ENCODE data around the gene COP1.

GRCh38 chr1:175978926-175979325, 228.2 kb downstream of the COP1 start:
- TF ChIP-seq SIN3A (IDR thresholded peaks at IDR 0.05; ENCODE audit: low read depth, low read length): no peak
- TF ChIP-seq ZBTB4 (CRISPR knock-in tag; IDR thresholded peaks at IDR 0.05): no peak
- TF ChIP-seq POLR2A (IDR thresholded peaks at IDR 0.05; ENCODE audit: low read depth, low read length): no peak
- no peak for TF ChIP-seq CTCF (IDR thresholded peaks at IDR 0.05 in 2 of 3, conservative IDR thresholded peaks at IDR 0.05 in 1 of 3; ENCODE audit: control insufficient read depth in 2 of 3, extremely low read depth in 1 of 3, insufficient read depth in 1 of 3, low read depth in 3 of 3, low read length in 3 of 3)
